ENCODE data around the gene HMGCLL1. TPM values are rescaled to one million over a fixed set of nuclear protein-coding genes. Genes with fewer than 3 reads are reported as not detected.

The HMGCLL1 gene
- total RNA-seq, 4 donors from 2014 or later, result 0.55 to 0.64 TPM; not detected in 2

DNA sequence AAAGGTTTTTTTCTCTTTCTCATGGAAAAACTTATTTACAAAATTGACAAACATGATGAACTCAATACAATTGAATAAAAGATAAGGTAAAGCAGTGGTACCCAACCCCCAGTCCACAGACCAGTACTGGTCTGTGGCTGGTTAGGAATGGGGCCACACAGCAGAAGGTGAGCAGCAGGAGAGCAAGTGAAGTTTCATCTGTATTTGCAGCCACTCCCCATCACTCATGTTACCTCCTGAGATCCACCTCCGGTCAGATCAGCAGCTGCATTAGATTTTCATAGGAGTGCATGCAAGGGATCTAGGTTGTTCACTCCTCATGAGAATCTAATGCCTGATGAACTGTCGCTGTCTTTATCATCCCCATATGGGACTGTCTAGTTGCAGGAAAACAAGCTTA, 47.5 kb downstream of the HMGCLL1 start:
- Histone ChIP-seq H3K27me3 (no peaks in the 10 kb centered on the region), H3K27ac (no peak overlapping the region), H3K4me1 (no peaks in the 10 kb centered on the region), H3K4me3 (no peak overlapping the region), H3K9me3 (no peaks in the 10 kb centered on the region), H3K36me3 (no peaks in the 10 kb centered on the region)
- no peak for DNase-seq
- TF ChIP-seq, protein P1, sequence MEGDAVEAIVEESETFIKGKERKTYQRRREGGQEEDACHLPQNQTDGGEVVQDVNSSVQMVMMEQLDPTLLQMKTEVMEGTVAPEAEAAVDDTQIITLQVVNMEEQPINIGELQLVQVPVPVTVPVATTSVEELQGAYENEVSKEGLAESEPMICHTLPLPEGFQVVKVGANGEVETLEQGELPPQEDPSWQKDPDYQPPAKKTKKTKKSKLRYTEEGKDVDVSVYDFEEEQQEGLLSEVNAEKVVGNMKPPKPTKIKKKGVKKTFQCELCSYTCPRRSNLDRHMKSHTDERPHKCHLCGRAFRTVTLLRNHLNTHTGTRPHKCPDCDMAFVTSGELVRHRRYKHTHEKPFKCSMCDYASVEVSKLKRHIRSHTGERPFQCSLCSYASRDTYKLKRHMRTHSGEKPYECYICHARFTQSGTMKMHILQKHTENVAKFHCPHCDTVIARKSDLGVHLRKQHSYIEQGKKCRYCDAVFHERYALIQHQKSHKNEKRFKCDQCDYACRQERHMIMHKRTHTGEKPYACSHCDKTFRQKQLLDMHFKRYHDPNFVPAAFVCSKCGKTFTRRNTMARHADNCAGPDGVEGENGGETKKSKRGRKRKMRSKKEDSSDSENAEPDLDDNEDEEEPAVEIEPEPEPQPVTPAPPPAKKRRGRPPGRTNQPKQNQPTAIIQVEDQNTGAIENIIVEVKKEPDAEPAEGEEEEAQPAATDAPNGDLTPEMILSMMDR (IDR thresholded peaks at IDR 0.05), result no peak
- no peak for TF ChIP-seq POLR2A (IDR thresholded peaks at IDR 0.05)
- no peak for TF ChIP-seq EP300 (IDR thresholded peaks at IDR 0.05; ENCODE audit: low read depth)
- TF ChIP-seq POLR2AphosphoS5 (IDR thresholded peaks at IDR 0.05), result no peak
- 79 to 100% methylated on average over 1 to 2 of the region's 2 CpGs for WGBS, 2 donors (ENCODE audit: low coverage in 1 of 2)
- in situ Hi-C loops (cut with MboI; ENCODE audit: low pct_ligation_motif_present in 1 of 4, low pct_unique_long_range_greater_than_20kb in 1 of 4, low sequenced_read_pairs in 3 of 4), result no loop called here
- intact Hi-C loops (cut with DNase I; ENCODE audit: low total_unique reads), result no loop called here

DNA sequence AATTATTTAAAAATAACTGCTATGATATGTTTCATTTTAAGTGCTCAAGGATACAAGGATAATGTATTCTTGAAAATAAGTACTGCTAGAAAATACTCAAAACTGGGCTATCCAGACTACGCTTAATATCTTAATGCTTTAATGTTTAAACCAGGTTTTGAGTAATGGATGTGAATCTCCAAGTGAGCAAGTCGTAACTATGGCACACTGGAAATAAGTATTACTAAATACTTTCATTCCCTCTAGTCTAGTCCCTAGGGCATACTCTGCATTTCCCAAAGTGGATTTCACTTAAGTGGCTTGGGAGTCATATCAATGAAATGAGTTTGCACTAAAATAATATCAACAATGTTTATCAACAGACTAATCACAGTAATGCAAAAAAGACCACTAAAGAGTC, 48.1 kb downstream of the HMGCLL1 start:
- intact Hi-C loops (cut with DNase I; ENCODE audit: low total_unique reads), result no loop called here
- Histone ChIP-seq H3K27ac (no peak overlapping the region), H3K4me3 (no peak overlapping the region), H3K9me3 (no peaks in the 10 kb centered on the region), H3K27me3 (no peaks in the 10 kb centered on the region), H3K4me1 (no peaks in the 10 kb centered on the region), H3K36me3 (no peaks in the 10 kb centered on the region)
- DNase-seq, result no peak
- in situ Hi-C loops (cut with MboI; ENCODE audit: low pct_ligation_motif_present in 1 of 4, low pct_unique_long_range_greater_than_20kb in 1 of 4, low sequenced_read_pairs in 3 of 4), result no loop called here
- 76 to 82% methylated on average over 2 of the region's 2 CpGs for WGBS, 2 donors (ENCODE audit: low coverage in 1 of 2)
- no peak for TF ChIP-seq EP300 (IDR thresholded peaks at IDR 0.05; ENCODE audit: low read depth)
- TF ChIP-seq POLR2A (IDR thresholded peaks at IDR 0.05), result no peak
- TF ChIP-seq POLR2AphosphoS5 (IDR thresholded peaks at IDR 0.05), result no peak
- TF ChIP-seq, protein P1 (IDR thresholded peaks at IDR 0.05), result no peak

DNA sequence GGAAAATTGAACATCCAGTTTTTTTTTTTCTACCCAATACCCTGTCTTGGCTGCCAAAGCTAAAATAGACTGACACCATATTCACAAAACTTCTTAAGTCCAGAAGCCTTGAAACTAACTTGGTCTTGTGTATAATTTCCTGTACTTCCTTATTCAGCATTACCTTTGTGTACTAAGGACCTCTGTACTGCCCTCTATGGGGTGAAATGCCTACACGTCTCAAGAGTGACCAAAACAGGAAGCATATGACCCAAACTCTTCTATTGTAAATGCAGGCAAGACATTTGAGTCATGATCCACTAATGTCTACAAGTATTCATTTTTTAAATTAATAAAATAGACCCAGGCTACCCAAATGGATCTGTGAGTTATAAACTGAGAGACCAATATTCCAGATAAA, 50.4 kb downstream of the HMGCLL1 start:
- intact Hi-C loops (cut with DNase I; ENCODE audit: low total_unique reads) (no loop called here), in situ Hi-C loops (cut with MboI; ENCODE audit: low pct_ligation_motif_present in 1 of 4, low pct_unique_long_range_greater_than_20kb in 1 of 4, low sequenced_read_pairs in 3 of 4) (no loop called here)
- no peaks in the 10 kb centered on the region for H3K36me3 ChIP-seq
- H3K4me1 ChIP-seq, result no peaks in the 10 kb centered on the region
- no peaks in the 10 kb centered on the region for H3K9me3 ChIP-seq
- no peak for DNase-seq
- H3K4me3 ChIP-seq, result no peak overlapping the region
- no peaks in the 10 kb centered on the region for H3K27me3 ChIP-seq
- WGBS, 2 donors (ENCODE audit: low coverage in 1 of 2), result 17 to 19% methylated on average over 1 of the region's 1 CpG
- TF ChIP-seq POLR2AphosphoS5 (IDR thresholded peaks at IDR 0.05) (no peak), EP300 (IDR thresholded peaks at IDR 0.05; ENCODE audit: low read depth) (no peak), POLR2A (IDR thresholded peaks at IDR 0.05) (no peak)
- TF ChIP-seq, protein P1 (IDR thresholded peaks at IDR 0.05), result peak in 2 of 5 experiments; percentile 0 to 31
- no peak overlapping the region for H3K27ac ChIP-seq

DNA sequence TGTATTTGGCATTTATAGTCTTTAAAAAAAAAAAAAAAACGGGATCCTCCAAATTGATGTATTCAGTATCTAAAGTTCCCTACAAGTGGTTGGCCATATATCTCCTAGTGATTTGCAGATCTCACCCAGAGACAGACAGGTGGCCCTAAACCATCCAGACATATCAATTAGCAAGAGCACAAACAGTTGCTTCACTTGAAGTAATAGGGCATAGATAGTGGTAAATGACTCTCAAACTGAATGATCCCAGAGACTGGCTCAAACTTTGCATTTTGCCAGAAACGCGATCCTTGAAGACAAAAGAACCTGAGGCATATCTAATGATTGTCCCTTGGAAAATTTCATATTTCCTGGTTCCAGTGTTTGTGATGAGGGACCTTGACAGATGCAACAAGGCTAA, 54.6 kb downstream of the HMGCLL1 start:
- WGBS, 2 donors (ENCODE audit: low coverage in 1 of 2), result 65 to 84% methylated on average over 3 of the region's 3 CpGs
- intact Hi-C loops (cut with DNase I; ENCODE audit: low total_unique reads) (no loop called here), in situ Hi-C loops (cut with MboI; ENCODE audit: low pct_ligation_motif_present in 1 of 4, low pct_unique_long_range_greater_than_20kb in 1 of 4, low sequenced_read_pairs in 3 of 4) (no loop called here)
- Histone ChIP-seq H3K4me1 (no peaks in the 10 kb centered on the region), H3K36me3 (no peaks in the 10 kb centered on the region), H3K4me3 (no peak overlapping the region), H3K9me3 (no peaks in the 10 kb centered on the region), H3K27ac (no peak overlapping the region), H3K27me3 (no peaks in the 10 kb centered on the region)
- DNase-seq, result no peak
- TF ChIP-seq POLR2A (IDR thresholded peaks at IDR 0.05) (no peak), EP300 (IDR thresholded peaks at IDR 0.05; ENCODE audit: low read depth) (no peak), POLR2AphosphoS5 (IDR thresholded peaks at IDR 0.05) (no peak)
- TF ChIP-seq, protein P1 (IDR thresholded peaks at IDR 0.05), result no peak
